ENCODE measurements around the gene B3GAT1.

- TF ChIP-seq, protein P1, sequence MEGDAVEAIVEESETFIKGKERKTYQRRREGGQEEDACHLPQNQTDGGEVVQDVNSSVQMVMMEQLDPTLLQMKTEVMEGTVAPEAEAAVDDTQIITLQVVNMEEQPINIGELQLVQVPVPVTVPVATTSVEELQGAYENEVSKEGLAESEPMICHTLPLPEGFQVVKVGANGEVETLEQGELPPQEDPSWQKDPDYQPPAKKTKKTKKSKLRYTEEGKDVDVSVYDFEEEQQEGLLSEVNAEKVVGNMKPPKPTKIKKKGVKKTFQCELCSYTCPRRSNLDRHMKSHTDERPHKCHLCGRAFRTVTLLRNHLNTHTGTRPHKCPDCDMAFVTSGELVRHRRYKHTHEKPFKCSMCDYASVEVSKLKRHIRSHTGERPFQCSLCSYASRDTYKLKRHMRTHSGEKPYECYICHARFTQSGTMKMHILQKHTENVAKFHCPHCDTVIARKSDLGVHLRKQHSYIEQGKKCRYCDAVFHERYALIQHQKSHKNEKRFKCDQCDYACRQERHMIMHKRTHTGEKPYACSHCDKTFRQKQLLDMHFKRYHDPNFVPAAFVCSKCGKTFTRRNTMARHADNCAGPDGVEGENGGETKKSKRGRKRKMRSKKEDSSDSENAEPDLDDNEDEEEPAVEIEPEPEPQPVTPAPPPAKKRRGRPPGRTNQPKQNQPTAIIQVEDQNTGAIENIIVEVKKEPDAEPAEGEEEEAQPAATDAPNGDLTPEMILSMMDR (IDR thresholded peaks at IDR 0.05; ENCODE audit: insufficient read depth, low read depth, low read length) = no peak
- no peak for TF ChIP-seq EZH2 (IDR thresholded peaks at IDR 0.05; ENCODE audit: insufficient read depth, low read length)
Measured at GRCh38 chr11:134380785-134381184, 31.3 kb downstream of the B3GAT1 start.
